ENCODE measurements around the gene TP53. TPM values are rescaled to one million over a fixed set of nuclear protein-coding genes. Genes with fewer than 3 reads are reported as not detected.

The TP53 gene
- total and polyA plus RNA-seq, 10 of the 15 experiments (the other 5 are each of a cell fraction or from before 2014, with no cell fraction given) = 35.6 to 162 (median 75.9) TPM

GRCh38 chr17:7687908-7688807, 868 bp upstream of the TP53 start, which contains the start of gene WRAP53:
Gene WRAP53, plus strand, starts transcription at chr17:7688477. Its CDS starts 172 bp downstream, at chr17:7688649.
- Histone ChIP-seq H3K4me2 (ENCODE audit: control insufficient read depth, insufficient read depth) (peak within 1 kb of the TSS; percentile 98), H3K36me3 (ENCODE audit: control insufficient read depth in 2 of 2, insufficient read depth in 2 of 2, low read length in 1 of 2) (peaks cover 0 to 9% of the 10 kb centered on the region in 2 experiments; a peak in 1 of 4 replicates), H3K9ac (ENCODE audit: control insufficient read depth, insufficient read depth, low read length) (peak within 1 kb of the TSS; percentile 100), H4K20me1 (ENCODE audit: control insufficient read depth, insufficient read depth) (no peaks in the 10 kb centered on the region), H2AFZ (ENCODE audit: control insufficient read depth, low read depth, low read length) (peak within 1 kb of the TSS; percentile 98), H3K9me3 (replicated peaks; ENCODE audit: control insufficient read depth, insufficient read depth, low read length) (no peaks in the 10 kb centered on the region), H3K79me2 (ENCODE audit: control insufficient read depth, insufficient read depth, low read length) (peaks cover 58% of the 10 kb centered on the region), H3K27me3 (replicated peaks in 1 of 2; ENCODE audit: control insufficient read depth in 2 of 2, insufficient read depth in 2 of 2, low read length in 1 of 2) (no peaks in the 10 kb centered on the region), H3K4me1 (ENCODE audit: control insufficient read depth, insufficient read depth, low read length) (peaks cover 12% of the 10 kb centered on the region), H3K4me3 (peak within 1 kb of the TSS; percentile 92), H3K27ac (ENCODE audit: control insufficient read depth, insufficient read depth) (peak within 1 kb of the TSS; percentile 100)
- ATAC-seq (peak; percentile 90), DNase-seq (ENCODE audit: low read depth, low spot score) (peak; percentile 85), FAIRE-seq (peak; percentile 94)
- SMC1A ChIA-PET (ENCODE audit: uncharacterized antibody, unreplicated experiment) = interaction anchor here (0.7 to 5.1 kb wide), 23 partner anchors 9 to 408 kb away, joined by 3 to 42 read pairs (median 6); partner anchors contain the start of genes ATP1B2, MPDU1, NEURL4 and SAT2
- CTCF ChIA-PET = interaction anchor here (0.6 to 6.4 kb wide), 57 partner anchors 11 to 642 kb away, joined by 3 to 128 read pairs (median 5); partner anchors contain the start of genes ACAP1, EFNB3, FXR2 and MPDU1
- RAD21 ChIA-PET (ENCODE audit: unreplicated experiment) = interaction anchor here (0.5 to 4.0 kb wide), 32 partner anchors 32 to 695 kb away, joined by 3 to 43 read pairs (median 4); partner anchors contain the start of genes ACAP1, ATP1B2, CD68 and FXR2
- in situ Hi-C loops (cut with MboI) (no loop called here), intact Hi-C loops (cut with micrococcal nuclease; ENCODE audit: unreplicated experiment) (loop anchor here (5.0 to 10.0 kb wide), 5 partner anchors 76 to 383 kb away; partner anchors contain the start of genes CYB5D1, EIF5A, FXR2 and NAA38)
- 1% methylated on average over 48 of the region's 51 CpGs for WGBS (ENCODE audit: insufficient coverage, insufficient replicate concordance, low lambda C conversion rate, missing lambda C conversion rate)
- POLR2A ChIA-PET = interaction anchor here (0.6 to 4.3 kb wide), 29 partner anchors 32 to 474 kb away, joined by 3 to 35 read pairs (median 6); partner anchors contain the start of genes ACAP1, ATP1B2, CD68 and FXR2
- BruUV-seq (replicated peaks) = TSS peak; percentile 76
- no peak; the same call in 1 of the 2 replicates for TF ChIP-seq FOXM1 (IDR thresholded peaks at IDR 0.05; ENCODE audit: low read depth, low read length)
- no peak for TF ChIP-seq CBX5 (IDR thresholded peaks at IDR 0.05; ENCODE audit: low read depth)
- peak; percentile 71 for TF ChIP-seq CREB1 (IDR thresholded peaks at IDR 0.05; ENCODE audit: low read depth)
- TF ChIP-seq FOS (IDR thresholded peaks at IDR 0.05; ENCODE audit: borderline replicate concordance, extremely low read depth, insufficient read length) = no peak
- no peak; the same call in 1 of the 2 replicates for TF ChIP-seq BRCA1 (IDR thresholded peaks at IDR 0.05; ENCODE audit: low read depth, low read length)
- peak; percentile 71 for TF ChIP-seq SMC3 (IDR thresholded peaks at IDR 0.05; ENCODE audit: borderline replicate concordance, low read length)
- TF ChIP-seq NKRF (conservative IDR thresholded peaks at IDR 0.05) = peak; percentile 95
- TF ChIP-seq CREM (IDR thresholded peaks at IDR 0.05; ENCODE audit: low read depth) = peak; percentile 85
- no peak for TF ChIP-seq KDM1A (IDR thresholded peaks at IDR 0.05; ENCODE audit: borderline replicate concordance)
- peak; percentile 54; the same call in 2 of the 3 replicates for TF ChIP-seq POU2F2 (IDR thresholded peaks at IDR 0.05; ENCODE audit: borderline replicate concordance, low read depth, low read length)
- no peak for TF ChIP-seq FOXK2 (IDR thresholded peaks at IDR 0.05)
- no peak for TF ChIP-seq ZSCAN29 (IDR thresholded peaks at IDR 0.05)
- TF ChIP-seq NFXL1 (IDR thresholded peaks at IDR 0.05; ENCODE audit: borderline replicate concordance) = no peak
- peak; percentile 92 for TF ChIP-seq SMARCA5 (IDR thresholded peaks at IDR 0.05)
- no peak for TF ChIP-seq PBX3 (IDR thresholded peaks at IDR 0.05; ENCODE audit: insufficient replicate concordance, low read depth, low read length)
- TF ChIP-seq PAX5 (IDR thresholded peaks at IDR 0.05; ENCODE audit: borderline replicate concordance, low read depth, low read length) = peak; percentile 32; the same call in 1 of the 2 replicates
- no peak for TF ChIP-seq BCL11A (IDR thresholded peaks at IDR 0.05; ENCODE audit: low read depth, low read length)
- no peak for TF ChIP-seq EZH2 (IDR thresholded peaks at IDR 0.05; ENCODE audit: borderline replicate concordance, control insufficient read depth, low read depth, low read length)
- no peak; the same call in 1 of the 2 replicates for TF ChIP-seq USF2 (IDR thresholded peaks at IDR 0.05; ENCODE audit: borderline replicate concordance, low read depth, low read length)

Data from GM12878 (cell line).